Neuronal stem cell (in vitro differentiated cells): Measurements from ENCODE around the gene RBFOX2.

Source experiments
- DNase-seq: peaks from one replicate; pipeline ENCODE4 v3.0.0-alpha.2; 2013; ENCODE audit warnings: low spot score
- H2AFZ ChIP-seq: one replicate; pipeline ENCODE4 v1.6.1; 2013; ENCODE audit warnings: mild to moderate bottlenecking, low read length, inconsistent platforms
- H2AK5ac ChIP-seq: 2 replicates; pipeline ENCODE4 v1.6.1; 2013; ENCODE audit warnings: low read depth, mild to moderate bottlenecking, inconsistent platforms, low read length, moderate library complexity, mixed read lengths
- H2BK120ac ChIP-seq: 2 replicates; pipeline ENCODE4 v1.6.1; 2013; ENCODE audit warnings: low read depth, mild to moderate bottlenecking, inconsistent platforms, low read length, moderate library complexity, mixed read lengths
- H2BK12ac ChIP-seq: one replicate; pipeline ENCODE4 v1.6.1; 2013; ENCODE audit warnings: low read length, inconsistent platforms
- H2BK15ac ChIP-seq: 2 replicates; pipeline ENCODE4 v1.6.1; 2013; ENCODE audit warnings: mild to moderate bottlenecking, low read length, inconsistent platforms, mixed read lengths
- H2BK5ac ChIP-seq: one replicate; pipeline ENCODE4 v1.6.1; 2013; ENCODE audit warnings: inconsistent platforms, mild to moderate bottlenecking, low read length, moderate library complexity
- H3K14ac ChIP-seq: one replicate; pipeline ENCODE4 v1.6.1; 2013; ENCODE audit warnings: low read length, inconsistent platforms
- H3K18ac ChIP-seq: 2 replicates; pipeline ENCODE4 v1.6.1; 2013; ENCODE audit warnings: low read length, inconsistent platforms
- H3K23ac ChIP-seq: 2 replicates; pipeline ENCODE4 v1.6.1; 2013; ENCODE audit warnings: low read depth, mild to moderate bottlenecking, mixed read lengths, low read length, inconsistent platforms; ENCODE audit not compliant: poor library complexity
- H3K27ac ChIP-seq: replicated peaks from 3 replicates; pipeline ENCODE4 v1.5.1; 2013; ENCODE audit warnings: low read length, inconsistent platforms
- H3K27me3 ChIP-seq, 3 experiments: 2 replicates each; pipeline ENCODE4 v1.6.1; 2013; ENCODE audit warnings: low read length in 3 of 3, mild to moderate bottlenecking in 2 of 3, inconsistent platforms in 1 of 3, low read depth in 1 of 3, mixed read lengths in 1 of 3, moderate library complexity in 1 of 3; ENCODE audit not compliant: control insufficient read depth in 3 of 3, insufficient read depth in 3 of 3
- H3K36me3 ChIP-seq, 2 donors: replicated peaks in 1 of 2; 2 replicates each; pipeline ENCODE4 v1.6.1; 2013; ENCODE audit warnings: low read length in 2 of 2; ENCODE audit not compliant: control insufficient read depth in 2 of 2, insufficient read depth in 2 of 2
- H3K4ac ChIP-seq: 2 replicates; pipeline ENCODE4 v1.6.1; 2013; ENCODE audit warnings: inconsistent platforms, mild to moderate bottlenecking, low read length, moderate library complexity
- H3K4me1 ChIP-seq, 2 donors: 1 replicate in 1 of 2; 2 replicates in 1 of 2; pipeline ENCODE4 v1.6.1; 2013; ENCODE audit warnings: low read length in 2 of 2, low read depth in 1 of 2; ENCODE audit not compliant: control insufficient read depth in 2 of 2, insufficient read depth in 1 of 2
- H3K4me2 ChIP-seq: one replicate; pipeline ENCODE4 v1.6.1; 2013; ENCODE audit warnings: mild to moderate bottlenecking, low read length, inconsistent platforms; ENCODE audit not compliant: insufficient read depth, poor library complexity, severe bottlenecking
- H3K4me3 ChIP-seq, 2 donors: 2 replicates each; pipeline ENCODE4 v1.5.1; 2013; ENCODE audit warnings: low read length in 2 of 2, mild to moderate bottlenecking in 2 of 2, inconsistent platforms in 1 of 2, moderate library complexity in 1 of 2
- H3K79me1 ChIP-seq: one replicate; pipeline ENCODE4 v1.6.1; 2013; ENCODE audit warnings: low read depth, mild to moderate bottlenecking, inconsistent platforms, low read length, moderate library complexity
- H3K9ac ChIP-seq: one replicate; pipeline ENCODE4 v1.6.1; 2013; ENCODE audit warnings: mild to moderate bottlenecking, low read depth, low read length, inconsistent platforms; ENCODE audit not compliant: poor library complexity
- H3K9me3 ChIP-seq, 2 donors: replicated peaks in 1 of 2; 2 replicates each; pipeline versions ENCODE3 to v1.6.1; 2013; ENCODE audit warnings: low read length in 2 of 2, mild to moderate bottlenecking in 2 of 2, inconsistent platforms in 1 of 2, low read depth in 1 of 2, mixed read lengths in 1 of 2, moderate library complexity in 1 of 2; ENCODE audit not compliant: control insufficient read depth in 2 of 2, insufficient read depth in 1 of 2
- H4K8ac ChIP-seq: one replicate; pipeline ENCODE4 v1.6.1; 2013; ENCODE audit warnings: low read depth, mild to moderate bottlenecking, inconsistent platforms, low read length, moderate library complexity
- H4K91ac ChIP-seq: one replicate; pipeline ENCODE4 v1.6.1; 2013; ENCODE audit warnings: low read length, low read depth, mild to moderate bottlenecking, inconsistent platforms; ENCODE audit not compliant: poor library complexity
- WGBS, 2 donors: extraction: QIAGEN DNeasy Blood & Tissue Kit; methylation state at CpG; one replicate each; pipeline ENCODE4 v1.1.7; 2013; ENCODE audit warnings: missing lambda C conversion rate in 2 of 2, mixed read lengths in 1 of 2; ENCODE audit not compliant: insufficient read length in 2 of 2, insufficient replicate concordance in 1 of 2; ENCODE audit errors: extremely low coverage in 2 of 2; 5-methylcytosine and 5-hydroxymethylcytosine counted together

RBFOX2 gene

DNA sequence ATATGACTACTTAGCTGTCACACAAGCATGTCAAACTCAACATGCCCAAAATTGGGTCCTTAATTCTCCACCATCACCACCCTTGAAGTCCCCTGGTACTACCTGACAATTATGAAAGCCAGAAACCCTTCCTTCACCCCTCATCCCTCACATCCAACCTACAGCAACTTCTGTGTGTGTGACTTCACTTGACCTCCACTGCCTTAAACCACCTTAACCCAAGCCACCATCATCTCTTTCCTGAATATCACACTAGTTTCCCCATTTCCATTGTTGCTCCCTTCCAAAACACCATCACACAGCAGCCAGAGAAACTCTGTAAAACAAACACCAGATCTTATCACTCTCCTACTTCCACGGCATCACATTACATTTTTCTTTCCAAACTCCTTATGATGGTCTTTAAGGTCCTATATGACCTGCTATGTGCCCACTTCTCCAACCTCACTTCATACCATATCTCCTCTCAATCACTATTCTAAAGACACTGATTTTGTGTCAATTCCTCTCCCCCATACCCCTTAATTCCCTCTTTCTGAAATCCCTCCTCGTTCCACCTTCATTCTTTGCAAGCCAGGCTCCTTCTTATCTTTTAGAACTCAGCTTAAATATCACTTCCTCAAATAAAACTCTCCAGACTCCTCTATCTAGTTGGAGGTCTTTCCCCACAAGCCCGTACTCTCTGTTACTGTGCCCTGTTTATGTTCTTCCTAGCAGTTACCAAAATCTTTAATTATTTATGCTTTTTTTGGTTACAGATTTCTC, 124.9 kb downstream of the RBFOX2 start:
- peaks cover 6 to 12% of the 10 kb centered on the region in 2 donors for H3K4me1 ChIP-seq
- no peak overlapping the region for H4K91ac ChIP-seq
- no peak overlapping the region for H3K4me2 ChIP-seq
- no peak overlapping the region for H2BK5ac ChIP-seq
- H2AK5ac ChIP-seq, result no peak overlapping the region
- no peak overlapping the region for H3K9ac ChIP-seq
- no peaks in the 10 kb centered on the region for H3K36me3 ChIP-seq
- no peak overlapping the region for H2BK12ac ChIP-seq
- no peak overlapping the region for H3K4me3 ChIP-seq
- H3K9me3 ChIP-seq, result no peaks in the 10 kb centered on the region
- H3K79me1 ChIP-seq, result peaks cover 2% of the 10 kb centered on the region
- no peak overlapping the region for H3K23ac ChIP-seq
- H3K18ac ChIP-seq, result no peak overlapping the region
- H4K8ac ChIP-seq, result no peak overlapping the region
- no peak overlapping the region for H3K4ac ChIP-seq
- no peaks in the 10 kb centered on the region for H3K27me3 ChIP-seq
- no peak overlapping the region for H3K27ac ChIP-seq
- H3K14ac ChIP-seq, result no peak overlapping the region
- no peak overlapping the region for H2BK120ac ChIP-seq
- no peak overlapping the region for H2BK15ac ChIP-seq
- WGBS, 2 donors, result no CpG with 5 or more reads among the region's 3 CpGs
- no peak for DNase-seq
- H2AFZ ChIP-seq, result no peak overlapping the region

DNA sequence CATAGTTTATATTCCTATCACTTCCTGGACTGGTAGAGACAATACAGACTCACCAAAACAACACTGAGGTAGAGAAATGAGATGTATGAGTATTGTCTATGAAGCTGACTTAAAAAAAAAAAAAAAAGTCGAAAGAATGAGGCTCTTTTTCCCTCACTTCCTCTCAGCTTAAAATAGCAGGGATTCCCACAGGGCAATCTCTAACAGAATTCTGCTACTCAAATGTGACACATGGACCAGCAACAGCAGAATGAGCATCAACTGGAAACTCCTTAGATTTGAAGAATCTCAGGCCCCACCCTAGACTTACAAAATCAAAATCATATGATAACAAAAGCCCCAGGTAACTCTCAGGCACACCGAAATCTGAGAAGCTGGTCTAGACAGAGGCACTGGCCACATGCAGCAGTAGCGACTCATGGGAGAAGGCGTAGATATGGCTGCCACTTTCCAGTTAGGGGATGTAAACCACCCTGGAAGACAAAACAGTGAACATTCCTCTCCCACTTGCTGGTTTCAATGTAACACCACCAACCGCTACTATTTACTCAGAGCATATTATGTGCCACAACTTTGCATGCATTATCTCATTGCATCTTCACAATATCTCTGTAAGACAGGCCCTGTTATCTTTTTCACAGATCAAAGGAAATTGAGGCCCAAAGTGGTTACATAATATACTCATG, 128.0 kb downstream of the RBFOX2 start:
- H2AFZ ChIP-seq, result no peak overlapping the region
- no peak overlapping the region for H3K4me3 ChIP-seq
- H2BK12ac ChIP-seq, result no peak overlapping the region
- no peak overlapping the region for H2BK120ac ChIP-seq
- no peak overlapping the region for H3K4ac ChIP-seq
- no peak overlapping the region for H3K9ac ChIP-seq
- no peak overlapping the region for H2BK5ac ChIP-seq
- H3K23ac ChIP-seq, result no peak overlapping the region
- no peak overlapping the region for H4K8ac ChIP-seq
- DNase-seq, result no peak
- no peak overlapping the region for H3K4me2 ChIP-seq
- no peak overlapping the region for H2AK5ac ChIP-seq
- no peak overlapping the region for H3K18ac ChIP-seq
- peaks cover 4% of the 10 kb centered on the region for H3K79me1 ChIP-seq
- peaks cover 0 to 3% of the 10 kb centered on the region in 2 donors for H3K9me3 ChIP-seq
- no peak overlapping the region for H3K14ac ChIP-seq
- H2BK15ac ChIP-seq, result no peak overlapping the region
- H3K4me1 ChIP-seq, result peaks cover 6 to 12% of the 10 kb centered on the region in 2 donors
- H3K36me3 ChIP-seq, result peaks cover 0 to 8% of the 10 kb centered on the region in 2 donors
- no peak overlapping the region for H3K27ac ChIP-seq
- no peaks in the 10 kb centered on the region for H3K27me3 ChIP-seq
- H4K91ac ChIP-seq, result no peak overlapping the region
- WGBS, 2 donors, result no CpG with 5 or more reads among the region's 5 CpGs

DNA sequence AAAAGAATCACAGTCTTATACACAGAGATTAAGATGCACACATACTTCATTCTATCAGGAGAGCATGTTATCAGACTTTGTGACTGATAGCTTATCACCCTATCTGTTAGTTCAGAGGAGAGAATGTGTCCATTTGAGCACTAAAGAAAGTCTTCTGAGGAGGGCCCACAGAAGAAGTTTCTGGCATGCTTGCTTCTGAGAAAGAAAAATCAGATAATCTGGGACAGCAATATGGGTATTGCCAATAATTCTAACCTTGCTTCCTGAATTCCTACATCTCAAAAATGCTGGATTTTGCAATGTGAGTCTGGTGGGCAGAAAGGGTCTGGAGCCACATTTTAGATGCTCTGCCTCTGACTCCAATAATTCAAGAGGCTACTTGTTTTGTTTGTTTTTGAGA, 128.9 kb downstream of the RBFOX2 start:
- Histone ChIP-seq H4K8ac (no peak overlapping the region), H2BK15ac (no peak overlapping the region), H3K4me1 (peaks cover 11 to 18% of the 10 kb centered on the region in 2 donors), H4K91ac (no peak overlapping the region), H3K9ac (no peak overlapping the region), H2AK5ac (no peak overlapping the region), H3K4ac (no peak overlapping the region), H2BK5ac (no peak overlapping the region), H2BK12ac (no peak overlapping the region), H3K4me3 (no peak overlapping the region), H3K9me3 (peaks cover 0 to 3% of the 10 kb centered on the region in 2 donors), H3K27me3 (no peaks in the 10 kb centered on the region), H2AFZ (no peak overlapping the region), H3K4me2 (no peak overlapping the region), H3K79me1 (peaks cover 4% of the 10 kb centered on the region), H3K27ac (no peak overlapping the region), H3K14ac (no peak overlapping the region), H3K36me3 (peaks cover 0 to 8% of the 10 kb centered on the region in 2 donors), H3K18ac (no peak overlapping the region), H3K23ac (no peak overlapping the region), H2BK120ac (no peak overlapping the region)
- DNase-seq, result no peak

DNA sequence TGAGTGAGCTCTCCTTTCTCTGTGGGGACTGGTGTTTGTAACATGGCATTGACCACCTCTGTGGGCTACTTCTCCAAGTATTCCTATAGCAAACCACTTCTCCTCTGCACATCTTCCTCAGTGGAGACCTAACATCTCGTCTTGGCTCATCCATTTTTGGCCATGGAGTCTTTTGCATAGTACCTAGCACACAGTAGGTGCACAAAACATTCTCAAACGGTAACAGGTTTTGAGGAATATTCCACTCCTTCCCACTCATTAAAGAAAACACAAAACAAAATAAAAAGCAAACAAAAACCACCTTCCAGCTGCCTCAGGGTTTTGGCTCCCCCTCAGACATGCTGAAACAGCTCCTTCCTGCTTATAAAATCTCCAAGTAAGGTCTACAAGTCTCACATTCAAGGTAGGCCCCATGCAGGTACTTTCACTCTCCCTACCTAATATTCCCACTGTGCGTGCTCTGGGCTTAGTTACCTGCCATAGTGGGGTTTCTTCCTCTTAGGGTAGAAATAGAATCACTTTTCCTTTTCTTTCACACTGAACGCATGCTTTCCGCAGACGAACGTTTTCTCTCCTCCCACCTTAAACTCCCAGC, 132.4 kb downstream of the RBFOX2 start:
- Histone ChIP-seq H3K79me1 (peaks cover 3% of the 10 kb centered on the region), H3K9me3 (peaks cover 0 to 3% of the 10 kb centered on the region in 2 donors), H3K9ac (no peak overlapping the region), H2BK12ac (no peak overlapping the region), H2BK120ac (no peak overlapping the region), H3K4me2 (no peak overlapping the region), H4K91ac (no peak overlapping the region), H4K8ac (no peak overlapping the region), H3K4ac (no peak overlapping the region), H3K27ac (no peak overlapping the region), H3K14ac (no peak overlapping the region), H2BK15ac (no peak overlapping the region), H3K27me3 (no peaks in the 10 kb centered on the region), H3K36me3 (peaks cover 0 to 8% of the 10 kb centered on the region in 2 donors), H3K23ac (no peak overlapping the region), H2AFZ (no peak overlapping the region), H3K18ac (no peak overlapping the region), H2BK5ac (no peak overlapping the region), H2AK5ac (no peak overlapping the region), H3K4me1 (peaks cover 13 to 22% of the 10 kb centered on the region in 2 donors), H3K4me3 (no peak overlapping the region)
- DNase-seq, result no peak
- WGBS, 2 donors, result no CpG with 5 or more reads among the region's 7 CpGs
